HG03103 (cell line): ENCODE measurements around the gene SORCS3.

ENCODE experiments used
- ATAC-seq: cut with Tn5 transposase; IDR thresholded peaks from one replicate; pipeline ENCODE4 v1.9.1; 2021; ENCODE audit warnings: low read depth; ENCODE audit not compliant: unreplicated experiment

Gene SORCS3

DNA sequence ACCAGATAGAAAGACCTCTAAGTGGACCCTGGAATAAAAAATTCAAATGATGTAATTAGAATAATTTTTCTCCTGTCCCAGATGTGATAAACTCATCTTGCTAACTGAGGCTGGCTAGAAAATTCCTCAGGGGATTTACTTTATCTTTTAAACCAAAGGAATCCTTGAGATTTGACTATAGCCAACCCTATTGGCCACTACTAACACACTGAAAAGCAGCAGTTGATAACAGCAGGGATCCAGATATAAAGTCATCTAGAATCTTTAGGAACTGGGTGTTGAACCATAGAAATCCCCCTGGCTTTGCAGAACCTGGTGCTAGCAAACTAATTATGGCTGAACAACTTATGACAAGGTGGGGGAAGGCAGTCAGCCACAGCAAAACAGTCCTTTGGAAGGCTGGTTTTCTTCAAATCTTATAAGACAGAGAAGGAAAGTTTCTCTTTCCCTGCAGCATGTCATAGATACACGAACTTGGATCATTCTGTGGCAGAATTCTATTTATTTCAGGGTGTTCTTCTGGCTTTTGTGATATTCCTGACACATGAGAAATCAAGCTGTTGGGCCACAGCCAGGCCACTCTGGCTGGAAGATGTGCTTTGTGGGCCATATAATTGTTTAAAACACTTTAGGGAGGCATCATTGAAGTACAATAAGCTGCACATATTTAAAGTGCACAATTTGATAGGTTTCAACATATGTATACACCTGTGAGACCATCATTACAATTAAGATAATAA is 643.6 kb downstream of the SORCS3 start:
- no peak for ATAC-seq

DNA sequence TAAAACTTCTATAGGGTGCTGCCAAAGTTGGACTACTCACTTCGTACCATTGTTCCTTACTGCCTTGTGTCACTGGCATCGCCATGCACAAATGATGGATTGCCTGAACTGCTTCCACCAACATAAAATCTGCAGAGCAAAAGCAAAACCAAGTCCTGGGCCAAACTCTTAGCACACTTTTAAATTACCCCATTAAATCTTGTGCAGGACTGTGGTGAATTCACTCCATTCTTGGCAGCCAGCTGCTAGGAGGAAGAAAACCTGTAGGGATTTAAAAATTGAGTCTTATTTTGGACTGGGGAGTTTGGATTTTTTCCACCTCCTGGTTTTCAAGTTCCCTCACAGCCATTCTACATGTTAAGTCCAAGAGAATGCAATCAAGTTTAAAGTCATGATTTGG is 646.9 kb downstream of the SORCS3 start:
- ATAC-seq: no peak

DNA sequence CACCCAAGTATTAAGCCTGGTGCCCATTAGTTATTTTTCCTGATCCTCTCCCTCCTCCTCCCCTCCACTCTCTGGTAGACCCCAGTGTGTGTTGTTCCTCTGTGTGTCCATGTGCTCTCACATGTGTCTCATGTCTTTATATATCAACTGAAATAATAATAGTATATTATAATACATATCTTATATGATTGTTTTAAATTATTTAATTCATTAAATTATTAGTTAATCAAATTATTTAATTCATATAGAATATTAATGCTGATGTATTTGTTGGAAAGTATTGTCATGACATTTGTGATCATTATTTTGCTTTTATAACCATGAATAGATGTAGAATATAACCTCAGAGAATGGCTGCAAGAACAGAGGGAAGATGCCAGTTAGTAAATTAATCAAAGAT is 647.5 kb downstream of the SORCS3 start:
- ATAC-seq: no peak

DNA sequence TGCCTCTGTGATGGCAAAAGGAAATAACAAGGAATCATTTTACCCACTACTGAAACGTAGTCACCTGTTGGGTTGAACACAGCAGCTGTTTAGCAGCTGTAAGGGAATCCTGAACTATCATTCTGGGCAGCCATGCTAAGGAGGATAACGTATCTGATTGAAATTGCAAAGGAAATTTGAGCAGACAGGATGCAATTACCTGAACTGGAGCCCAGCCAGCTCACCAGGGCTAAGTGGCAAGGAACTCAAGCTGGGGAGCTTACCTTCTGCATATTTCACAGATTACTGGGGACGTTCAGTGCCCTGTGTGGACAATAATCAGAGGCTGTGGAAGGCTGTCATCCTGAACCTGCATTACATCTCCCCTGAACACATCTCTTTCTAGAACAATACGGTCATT is 650.5 kb downstream of the SORCS3 start:
- no peak for ATAC-seq

DNA sequence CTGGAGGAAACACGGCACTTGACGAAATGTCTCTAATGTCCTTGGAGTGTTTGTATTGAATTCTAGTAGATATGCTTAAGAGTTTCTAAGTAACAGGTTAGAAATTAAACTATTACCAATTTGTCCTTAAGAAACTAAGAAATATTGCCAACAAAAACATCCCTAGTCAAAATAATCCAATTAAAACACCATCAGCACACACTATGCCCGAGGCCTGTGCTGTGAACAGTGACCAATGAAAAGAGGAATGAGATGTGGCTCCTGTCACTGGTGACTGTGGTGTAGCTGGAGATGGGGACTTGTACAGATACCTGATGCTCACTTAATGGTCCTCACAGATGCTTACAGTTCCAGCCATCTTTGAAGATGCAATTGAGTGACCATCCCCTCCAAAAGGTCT is 651.1 kb downstream of the SORCS3 start:
- ATAC-seq: no peak
